SU-DHL-6 (cell line): ENCODE measurements around the gene SYNRG.

Source experiments
- H2AFZ ChIP-seq: fragments of 200-600 bp; sonication (generic); 2 replicates; pipeline ENCODE4 v1.6.1; 2014; ENCODE audit warnings: low read depth, mild to moderate bottlenecking, moderate library complexity, mixed read lengths, antibody characterized with exemption, low read length; ENCODE audit not compliant: severe bottlenecking
- H3F3A ChIP-seq: fragments of 200-600 bp; shearing (Covaris generic); 2 replicates; pipeline ENCODE4 v1.6.0; 2016; ENCODE audit warnings: antibody characterized with exemption, mild to moderate bottlenecking; ENCODE audit not compliant: insufficient read depth
- H3K27ac ChIP-seq: fragments of 200-600 bp; sonication (generic); 2 replicates; pipeline ENCODE4 v1.5.1; 2016; ENCODE audit warnings: low read depth, mild to moderate bottlenecking, low read length, moderate library complexity, mixed read lengths
- H3K27me3 ChIP-seq: fragments of 200-600 bp; sonication (generic), shearing (Covaris generic); 2 replicates; pipeline ENCODE4 v1.6.0; 2014; ENCODE audit warnings: mild to moderate bottlenecking, low read length
- H3K36me3 ChIP-seq: fragments of 200-600 bp; sonication (generic); 2 replicates; pipeline ENCODE4 v1.6.1; 2014; ENCODE audit warnings: mild to moderate bottlenecking, low read length, mixed read lengths
- H3K4me2 ChIP-seq: fragments of 300-600, 200-600 bp; shearing (Covaris generic), sonication (generic); 2 replicates; pipeline ENCODE4 v1.6.0; 2014; ENCODE audit warnings: low read length, low read depth, mild to moderate bottlenecking; ENCODE audit not compliant: poor library complexity, severe bottlenecking
- H3K4me3 ChIP-seq: fragments of 200-600 bp; sonication (generic); 2 replicates; pipeline ENCODE4 v1.5.1; 2014; ENCODE audit warnings: antibody characterized with exemption, low read length, mild to moderate bottlenecking, mixed read lengths; ENCODE audit not compliant: insufficient read depth, poor library complexity, severe bottlenecking
- H3K79me2 ChIP-seq: fragments of 200-600 bp; sonication (generic); 2 replicates; pipeline ENCODE4 v1.6.1; 2014; ENCODE audit warnings: mild to moderate bottlenecking, low read length, moderate library complexity; ENCODE audit not compliant: insufficient read depth
- H3K9ac ChIP-seq: fragments of 200-600 bp; sonication (generic); 2 replicates; pipeline ENCODE4 v1.7.0; 2014; ENCODE audit warnings: mild to moderate bottlenecking, low read length
- H3K9me2 ChIP-seq: fragments of 200-600 bp; sonication (generic); replicated peaks from 2 replicates; pipeline ENCODE4 v1.6.1; 2014; ENCODE audit warnings: low read length; ENCODE audit not compliant: insufficient read depth
- H3K9me3 ChIP-seq: fragments of 200-600 bp; sonication (generic); 2 replicates; pipeline ENCODE4 v1.6.1; 2014; ENCODE audit warnings: low read length, mixed read lengths; ENCODE audit not compliant: insufficient read depth
- H4K20me1 ChIP-seq: fragments of 200-600 bp; sonication (generic); 2 replicates; pipeline ENCODE4 v1.6.1; 2014; ENCODE audit warnings: low read depth, mild to moderate bottlenecking, antibody characterized with exemption, low read length, moderate library complexity, mixed read lengths
- EZH2phosphoT487 ChIP-seq: fragments of 200-600 bp; sonication (generic), shearing (Covaris generic); conservative IDR thresholded peaks from 2 replicates; pipeline ENCODE4 v1.6.1; 2018; ENCODE audit warnings: mild to moderate bottlenecking, antibody characterized with exemption, low read length, moderate library complexity, mixed read lengths
- TF ChIP-seq, protein P1 (sequence below): fragments of 200-600 bp; sonication (generic); IDR thresholded peaks from one replicate; pipeline ENCODE4 v1.5.1; 2017; ENCODE audit warnings: antibody characterized with exemption, mild to moderate bottlenecking, low read length, moderate library complexity; ENCODE audit not compliant: insufficient read depth, poor library complexity, severe bottlenecking

Gene SYNRG

DNA sequence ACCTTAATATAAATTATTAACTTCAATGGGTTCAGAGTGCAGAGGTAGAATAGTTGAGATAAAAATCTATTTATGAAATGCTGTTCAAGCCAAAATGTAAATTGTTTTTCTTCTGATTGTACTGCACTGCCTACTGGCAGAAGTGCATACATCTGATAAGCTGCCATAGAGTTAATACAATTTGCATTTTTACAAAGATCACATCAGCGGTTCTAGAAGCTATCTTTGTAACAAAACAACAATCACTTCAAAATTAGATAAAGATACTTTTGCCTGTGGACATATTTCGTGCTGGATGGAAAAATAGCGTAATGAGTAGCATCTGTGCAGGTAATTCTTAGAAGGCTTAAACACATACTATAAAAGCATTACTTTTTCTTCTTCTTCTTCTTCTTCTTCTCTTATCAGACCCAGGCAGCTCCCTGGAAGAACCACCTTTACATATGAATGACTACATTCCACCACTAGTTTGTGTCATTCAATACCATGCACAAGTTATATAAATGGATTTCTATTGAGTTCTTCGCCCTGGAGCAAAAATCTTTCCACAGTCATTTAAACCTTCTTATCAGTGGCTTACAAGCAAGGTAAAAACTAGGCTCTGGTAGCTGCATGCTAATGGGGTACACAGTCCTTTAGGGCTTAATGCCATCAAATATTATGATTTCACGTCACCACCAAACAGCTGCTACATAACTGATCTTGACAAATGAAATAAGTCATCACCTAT is 47.0 kb downstream of the SYNRG start:
- H3F3A ChIP-seq, result no peaks in the 10 kb centered on the region; the same call in 1 of the 2 replicates
- no peak overlapping the region for H3K9ac ChIP-seq
- H3K79me2 ChIP-seq, result no peaks in the 10 kb centered on the region; the same call in 1 of the 2 replicates
- H2AFZ ChIP-seq, result no peak overlapping the region
- no peak overlapping the region for H3K4me2 ChIP-seq
- H3K27me3 ChIP-seq, result no peaks in the 10 kb centered on the region
- TF ChIP-seq, protein P1, sequence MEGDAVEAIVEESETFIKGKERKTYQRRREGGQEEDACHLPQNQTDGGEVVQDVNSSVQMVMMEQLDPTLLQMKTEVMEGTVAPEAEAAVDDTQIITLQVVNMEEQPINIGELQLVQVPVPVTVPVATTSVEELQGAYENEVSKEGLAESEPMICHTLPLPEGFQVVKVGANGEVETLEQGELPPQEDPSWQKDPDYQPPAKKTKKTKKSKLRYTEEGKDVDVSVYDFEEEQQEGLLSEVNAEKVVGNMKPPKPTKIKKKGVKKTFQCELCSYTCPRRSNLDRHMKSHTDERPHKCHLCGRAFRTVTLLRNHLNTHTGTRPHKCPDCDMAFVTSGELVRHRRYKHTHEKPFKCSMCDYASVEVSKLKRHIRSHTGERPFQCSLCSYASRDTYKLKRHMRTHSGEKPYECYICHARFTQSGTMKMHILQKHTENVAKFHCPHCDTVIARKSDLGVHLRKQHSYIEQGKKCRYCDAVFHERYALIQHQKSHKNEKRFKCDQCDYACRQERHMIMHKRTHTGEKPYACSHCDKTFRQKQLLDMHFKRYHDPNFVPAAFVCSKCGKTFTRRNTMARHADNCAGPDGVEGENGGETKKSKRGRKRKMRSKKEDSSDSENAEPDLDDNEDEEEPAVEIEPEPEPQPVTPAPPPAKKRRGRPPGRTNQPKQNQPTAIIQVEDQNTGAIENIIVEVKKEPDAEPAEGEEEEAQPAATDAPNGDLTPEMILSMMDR, result no peak
- TF ChIP-seq EZH2phosphoT487, result no peak
- H3K27ac ChIP-seq, result no peak overlapping the region
- H3K36me3 ChIP-seq, result peaks cover 38% of the 10 kb centered on the region
- H4K20me1 ChIP-seq, result no peaks in the 10 kb centered on the region
- no peaks in the 10 kb centered on the region for H3K9me3 ChIP-seq
- H3K4me3 ChIP-seq, result no peak overlapping the region
- no peaks in the 10 kb centered on the region for H3K9me2 ChIP-seq

DNA sequence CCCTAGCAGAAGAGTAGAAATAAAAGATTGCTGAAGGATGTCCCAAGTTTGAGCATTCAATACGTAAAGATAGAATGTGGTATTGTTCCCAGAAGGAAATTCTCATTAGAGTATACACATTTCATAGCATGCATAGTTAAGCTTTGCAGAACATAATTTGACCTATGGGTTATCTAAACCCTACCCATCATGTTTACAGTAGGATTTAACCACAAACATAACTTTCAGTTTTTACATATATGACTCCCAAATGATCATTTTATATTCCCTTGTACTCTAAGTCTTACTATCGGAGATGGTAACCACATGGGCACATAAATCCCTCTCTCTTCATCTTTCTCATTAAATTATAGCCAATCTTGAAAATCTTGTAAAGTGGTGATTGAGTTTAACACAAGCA is 50.9 kb downstream of the SYNRG start:
- no peak overlapping the region for H2AFZ ChIP-seq
- TF ChIP-seq, protein P1, result no peak
- TF ChIP-seq EZH2phosphoT487, result no peak
- H3K79me2 ChIP-seq, result no peaks in the 10 kb centered on the region
- H3K9me3 ChIP-seq, result no peaks in the 10 kb centered on the region
- no peak overlapping the region for H3K4me2 ChIP-seq
- H3K36me3 ChIP-seq, result peaks cover 29% of the 10 kb centered on the region
- no peaks in the 10 kb centered on the region for H3K9me2 ChIP-seq
- H3K27ac ChIP-seq, result no peak overlapping the region
- H3K27me3 ChIP-seq, result no peaks in the 10 kb centered on the region
- no peaks in the 10 kb centered on the region for H4K20me1 ChIP-seq
- no peak overlapping the region for H3K4me3 ChIP-seq
- H3K9ac ChIP-seq, result no peak overlapping the region
- no peaks in the 10 kb centered on the region; the same call in 1 of the 2 replicates for H3F3A ChIP-seq

DNA sequence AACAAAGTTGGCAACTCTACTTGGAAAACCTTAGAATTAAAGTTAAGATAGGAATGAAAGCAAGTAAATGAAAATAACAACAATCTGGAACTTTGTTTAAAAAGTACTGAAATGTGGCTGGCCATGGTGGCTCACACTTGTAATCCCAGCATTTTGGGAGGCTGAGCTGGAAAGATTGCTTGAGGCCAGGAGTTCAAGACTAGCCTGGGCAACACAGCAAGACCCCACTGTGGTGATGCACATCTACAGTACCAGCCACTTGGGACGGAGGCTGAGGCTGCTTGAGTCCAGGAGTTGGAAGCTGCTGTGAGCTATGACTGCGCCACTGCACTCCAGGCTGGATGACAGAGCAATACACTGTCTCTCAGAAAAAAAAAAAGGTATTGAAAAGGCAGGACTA is 51.7 kb downstream of the SYNRG start:
- Histone ChIP-seq H3K9ac (no peak overlapping the region), H3K36me3 (peaks cover 35% of the 10 kb centered on the region)

More for the DNA sequence above, 51.7 kb downstream of the SYNRG start:
- Histone ChIP-seq H4K20me1 (no peaks in the 10 kb centered on the region), H2AFZ (no peak overlapping the region), H3K4me2 (no peak overlapping the region), H3K4me3 (no peak overlapping the region), H3K27me3 (no peaks in the 10 kb centered on the region), H3K9me3 (no peaks in the 10 kb centered on the region), H3K27ac (no peak overlapping the region), H3K79me2 (no peaks in the 10 kb centered on the region), H3K9me2 (no peaks in the 10 kb centered on the region), H3F3A (no peaks in the 10 kb centered on the region; the same call in 1 of the 2 replicates)
- no peak for TF ChIP-seq EZH2phosphoT487
- TF ChIP-seq, protein P1, result no peak
